GM12878 (cell line): ENCODE results near the gene TRIM7. TPM values are rescaled to one million over a fixed set of nuclear protein-coding genes. Genes with fewer than 3 reads are reported as not detected.
A peak's percentile ranks its signal among the peaks of the same experiment; 100 is the strongest.

ENCODE experiments used
- ATAC-seq: fragments of 200-7000 bp; cut with Tn5 transposase; 3 replicates; pipeline ENCODE4 v1.9.1; 2020; ENCODE audit warnings: mild to moderate bottlenecking, moderate library complexity
- BruUV-seq: library from RNA; stranded (reverse); fragments of 400-500 nt; replicated peaks from 2 replicates; lab custom pipeline; 2021; lab: Mats Ljungman, UMichigan
- CTCF ChIA-PET: fragments of 300-600 bp; sonication (Branson Sonifier 250); formaldehyde crosslinking; extraction: SDS; loops from one replicate; lab custom pipeline; 2021; ENCODE audit warnings: inconsistent platforms; lab: Yijun Ruan, JAX
- POLR2A ChIA-PET: fragments of 350-600 bp; formaldehyde crosslinking; extraction: SDS; loops from one replicate; lab custom pipeline; 2021; ENCODE audit warnings: inconsistent platforms; lab: Charles Lee
- RAD21 ChIA-PET: fragments of 300-600 bp; sonication (Branson Sonifier 250); formaldehyde crosslinking; loops from one replicate; lab custom pipeline; 2023; ENCODE audit warnings: antibody characterized with exemption; ENCODE audit not compliant: unreplicated experiment; lab: Charles Lee
- SMC1A ChIA-PET: fragments of 300-600 bp; sonication (Branson Sonifier 250); formaldehyde crosslinking; loops from one replicate; lab custom pipeline; 2023; ENCODE audit not compliant: unreplicated experiment, uncharacterized antibody; lab: Charles Lee
- DNase-seq: peaks from one replicate; pipeline ENCODE4 v3.0.0-alpha.2; 2011; ENCODE audit warnings: low read depth, low spot score
- FAIRE-seq: peaks from 3 replicates; lab custom pipeline; 2011; peaks lifted over from hg19 to GRCh38; lab: Jason Lieb, UNC
- H2AFZ ChIP-seq: 2 replicates; pipeline ENCODE4 v1.6.0; 2011; ENCODE audit warnings: low read depth, low read length, control low read depth; ENCODE audit not compliant: control insufficient read depth
- H3K27ac ChIP-seq: 2 replicates; pipeline ENCODE4 v1.5.1; 2011; ENCODE audit warnings: control low read depth; ENCODE audit not compliant: control insufficient read depth, insufficient read depth
- H3K27me3 ChIP-seq, 2 experiments: replicated peaks in 1 of 2; 2 replicates each; pipeline versions ENCODE4 v1.6.0 to v1.6.1; 2011; ENCODE audit warnings: low read length in 1 of 2; ENCODE audit not compliant: control insufficient read depth in 2 of 2, insufficient read depth in 2 of 2
- H3K36me3 ChIP-seq, 2 experiments: 2 replicates each; pipeline ENCODE4 v1.5.1; 2011; ENCODE audit warnings: low read length in 1 of 2; ENCODE audit not compliant: control insufficient read depth in 2 of 2, insufficient read depth in 2 of 2
- H3K4me1 ChIP-seq: 2 replicates; pipeline ENCODE4 v1.6.1; 2011; ENCODE audit warnings: mild to moderate bottlenecking, low read length, moderate library complexity, mixed read lengths; ENCODE audit not compliant: control insufficient read depth, insufficient read depth
- H3K4me2 ChIP-seq: 2 replicates; pipeline ENCODE4 v1.6.0; 2011; ENCODE audit warnings: control low read depth; ENCODE audit not compliant: control insufficient read depth, insufficient read depth
- H3K4me3 ChIP-seq: fragments of 200-600 bp; sonication (generic); 2 replicates; pipeline ENCODE4 v1.5.1; 2016
- H3K79me2 ChIP-seq: 2 replicates; pipeline ENCODE4 v1.6.0; 2011; ENCODE audit warnings: low read length; ENCODE audit not compliant: control insufficient read depth, insufficient read depth
- H3K9ac ChIP-seq: 2 replicates; pipeline ENCODE4 v1.8.0; 2011; ENCODE audit warnings: low read length, control low read depth, mixed read lengths; ENCODE audit not compliant: control insufficient read depth, insufficient read depth
- H3K9me3 ChIP-seq: replicated peaks from 3 replicates; pipeline ENCODE4 v1.5.1; 2011; ENCODE audit warnings: mild to moderate bottlenecking, low read length; ENCODE audit not compliant: control insufficient read depth, insufficient read depth
- H4K20me1 ChIP-seq: 2 replicates; pipeline ENCODE4 v1.6.0; 2011; ENCODE audit not compliant: control insufficient read depth, insufficient read depth
- ASH2L ChIP-seq: fragments of 300-600, 200-600 bp; sonication (generic); IDR thresholded peaks from 2 replicates; pipeline ENCODE4 v1.6.1; 2017; ENCODE audit warnings: low read depth, mild to moderate bottlenecking, borderline replicate concordance
- CBX3 ChIP-seq: fragments of 200-600 bp; sonication (generic); IDR thresholded peaks from 2 replicates; pipeline ENCODE4 v1.6.1; 2016; ENCODE audit warnings: low read depth, borderline replicate concordance
- CHD1 ChIP-seq: IDR thresholded peaks from 2 replicates; pipeline ENCODE4 v1.6.1; 2012; ENCODE audit warnings: low read depth, low read length, improper control_type of control experiment
- CREM ChIP-seq: IDR thresholded peaks from 2 replicates; pipeline ENCODE4 v1.6.1; 2014; ENCODE audit warnings: antibody characterized with exemption, low read depth
- CTCF ChIP-seq, 3 experiments: IDR thresholded peaks in 2 of 3; conservative IDR thresholded peaks in 1 of 3; 2 replicates each; pipeline ENCODE4 v1.5.1; 2011; ENCODE audit warnings: low read depth in 3 of 3, low read length in 3 of 3, mild to moderate bottlenecking in 3 of 3, control low read depth in 2 of 3, moderate library complexity in 2 of 3, inconsistent platforms in 1 of 3, mixed read lengths in 1 of 3; ENCODE audit not compliant: control insufficient read depth in 2 of 3, insufficient read depth in 1 of 3; ENCODE audit errors: extremely low read depth in 1 of 3
- EP300 ChIP-seq, 2 experiments: fragments of 150-350 bp in 1 of 2; IDR thresholded peaks; 2 replicates each; pipeline ENCODE4 v1.6.1; 2011 to 2012; ENCODE audit warnings: low read depth in 2 of 2, low read length in 2 of 2, borderline replicate concordance in 1 of 2, improper control_type of control experiment in 1 of 2, inconsistent platforms in 1 of 2; ENCODE audit not compliant: control insufficient read depth in 1 of 2
- ETV6 ChIP-seq, 2 experiments: fragments of 450-650 bp in 1 of 2; IDR thresholded peaks in 1 of 2; conservative IDR thresholded peaks in 1 of 2; 2 replicates each; pipeline ENCODE4 v1.6.1; 2014; ENCODE audit warnings: antibody characterized with exemption in 1 of 2, borderline replicate concordance in 1 of 2, low read depth in 1 of 2, mild to moderate bottlenecking in 1 of 2, moderate library complexity in 1 of 2
- FOS ChIP-seq: IDR thresholded peaks from 3 replicates; pipeline ENCODE4 v1.6.1; 2011; ENCODE audit warnings: borderline replicate concordance; ENCODE audit not compliant: insufficient read length; ENCODE audit errors: extremely low read depth
- IRF3 ChIP-seq: fragments of 450-650 bp; IDR thresholded peaks from 2 replicates; pipeline ENCODE4 v1.6.1; 2014; ENCODE audit warnings: mild to moderate bottlenecking
- JUNB ChIP-seq: IDR thresholded peaks from 2 replicates; pipeline ENCODE4 v1.6.1; 2016; ENCODE audit warnings: antibody characterized with exemption, mild to moderate bottlenecking
- JUND ChIP-seq: IDR thresholded peaks from 2 replicates; pipeline ENCODE4 v1.6.1; 2012; ENCODE audit warnings: low read depth, mild to moderate bottlenecking, low read length, improper control_type of control experiment, moderate library complexity
- KAT2A ChIP-seq: conservative IDR thresholded peaks from 2 replicates; pipeline ENCODE4 v1.6.1; 2011; ENCODE audit warnings: low read depth, low read length; ENCODE audit not compliant: control insufficient read depth
- LARP7 ChIP-seq: fragments of 450-650 bp; IDR thresholded peaks from 2 replicates; pipeline ENCODE4 v1.6.1; 2017; ENCODE audit warnings: mild to moderate bottlenecking
- SRF ChIP-seq, 2 experiments: IDR thresholded peaks; 2 replicates each; pipeline ENCODE4 v1.6.1; 2011; ENCODE audit warnings: low read depth in 2 of 2, low read length in 2 of 2, mild to moderate bottlenecking in 1 of 2, moderate library complexity in 1 of 2
- ZNF24 ChIP-seq: fragments of 450-650 bp; IDR thresholded peaks from 2 replicates; pipeline ENCODE4 v1.6.1; 2017; ENCODE audit warnings: antibody characterized with exemption, mild to moderate bottlenecking
- ZZZ3 ChIP-seq: IDR thresholded peaks from 2 replicates; pipeline ENCODE4 v1.6.1; 2011; ENCODE audit warnings: low read depth; ENCODE audit not compliant: control insufficient read depth, insufficient read length
- WGBS: methylation state at CpG from one replicate; pipeline ENCODE4 v1.1.6; 2016; ENCODE audit warnings: low lambda C conversion rate; ENCODE audit not compliant: insufficient replicate concordance, insufficient coverage; ENCODE audit errors: missing lambda C conversion rate; 5-methylcytosine and 5-hydroxymethylcytosine counted together
- in situ Hi-C: fragments of 300-500 bp; cut with MboI; formaldehyde crosslinking; loops from 9 replicates; pipeline ENCODE4 v1.14.3; 2018; ENCODE audit warnings: mixed read lengths
- intact Hi-C: fragments of 100-400 bp; cut with micrococcal nuclease; formaldehyde crosslinking; loops from one replicate; pipeline ENCODE4 v1.14.2; 2022; ENCODE audit not compliant: unreplicated experiment
- polyA plus RNA-seq, 11 experiments: library from polyadenylated mRNA; depleted of rRNA in 4 of 11; unstranded in 6 of 11; stranded (reverse) in 5 of 11; fragments of >200 nt; fragmentation: Nextera tagmentation in 4 of 11; fragmentation: Illumina TruSeq in 1 of 11; extraction: Ambion mirVana in 4 of 11; extraction: Trizol in 1 of 11; gene quantifications; 1 replicate in 1 of 11; 2 replicates in 10 of 11; pipeline versions ENCODE4 v1.2.1 to v1.2.3, GENCODE V29; 2011 to 2016; ENCODE audit warnings: inconsistent platforms in 2 of 11, missing spikeins in 2 of 11, low read depth in 1 of 11
- total RNA-seq, 4 experiments: library from RNA; depleted of rRNA in 3 of 4; stranded (reverse); fragments of >200 nt in 3 of 4; fragmentation: Illumina TruSeq in 1 of 4; extraction: Trizol in 1 of 4; gene quantifications; 2 replicates each; pipeline versions ENCODE4 v1.2.1 to v1.2.3, GENCODE V29; 2013 to 2021
- TF ChIP-seq, protein P1 (sequence below): fragments of 450-650 bp; IDR thresholded peaks from 2 replicates; pipeline ENCODE4 v1.6.1; 2016; ENCODE audit warnings: mild to moderate bottlenecking
- TF ChIP-seq, protein P2 (sequence below): IDR thresholded peaks from 2 replicates; pipeline ENCODE4 v1.6.1; 2012; ENCODE audit warnings: low read length, inconsistent platforms

TRIM7 gene
- total and polyA plus RNA-seq, 10 of the 15 experiments (the other 5 are each of a cell fraction or from before 2014, with no cell fraction given), result 0.02 to 1.6 (median 0.41) TPM

DNA sequence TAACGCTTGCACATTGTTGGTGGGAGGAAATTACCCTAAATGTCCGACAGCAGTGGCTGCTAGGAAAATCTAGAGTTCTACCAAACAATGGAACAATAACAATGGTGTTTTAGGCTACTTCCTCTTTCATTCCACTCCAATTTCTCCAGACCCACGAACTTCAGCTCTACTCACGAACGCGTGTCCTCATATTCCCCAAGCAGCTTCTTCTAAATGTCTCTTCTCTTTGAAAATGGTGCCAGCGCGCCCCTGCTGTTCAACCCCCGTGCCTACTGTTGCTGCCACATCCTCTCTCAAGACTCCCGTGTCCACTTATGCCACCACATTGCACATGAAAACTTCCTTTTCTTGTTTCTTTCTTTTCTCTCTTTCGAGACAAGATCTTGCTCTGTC lies 32.0 kb downstream of the TRIM7 start:
- ATAC-seq (peak; percentile 46), FAIRE-seq (no peak), DNase-seq (no peak)
- no peaks in the 10 kb centered on the region for H4K20me1 ChIP-seq
- H3K27me3 ChIP-seq, result no peaks in the 10 kb centered on the region
- ChIA-PET POLR2A (interaction anchor here (0.9 to 2.7 kb wide), 7 partner anchors 12 to 343 kb away, joined by 3 to 20 read pairs (median 4); no protein-coding TSS in a partner anchor), RAD21 (interaction anchor here (1.0 to 2.5 kb wide), 7 partner anchors 11 to 364 kb away, joined by 4 to 10 read pairs (median 7); no protein-coding TSS in a partner anchor), CTCF (interaction anchor here (0.9 to 2.2 kb wide), 21 partner anchors 9 to 389 kb away, joined by 3 to 21 read pairs (median 4); partner anchors contain the start of gene TRIM52), SMC1A (interaction anchor here (0.7 to 2.9 kb wide), 16 partner anchors 10 to 437 kb away, joined by 3 to 10 read pairs (median 4); no protein-coding TSS in a partner anchor)
- no peaks in the 10 kb centered on the region for H3K79me2 ChIP-seq
- H3K27ac ChIP-seq, result peak overlapping the region; percentile 53
- H3K9ac ChIP-seq, result peak overlapping the region; percentile 59
- H3K9me3 ChIP-seq, result no peaks in the 10 kb centered on the region
- in situ Hi-C loops, result no loop called here
- H3K36me3 ChIP-seq, result no peaks in the 10 kb centered on the region
- under 1% methylated on average over 11 of the region's 11 CpGs for WGBS
- peak overlapping the region; percentile 94 for H3K4me2 ChIP-seq
- peak overlapping the region; percentile 66 for H3K4me3 ChIP-seq
- peak overlapping the region; percentile 82 for H2AFZ ChIP-seq
- peaks cover 25% of the 10 kb centered on the region for H3K4me1 ChIP-seq
- BruUV-seq, result no TSS peak
- intact Hi-C loops, result loop anchor here (1.0 to 5.0 kb wide), 2 partner anchors 14 to 366 kb away; no protein-coding TSS in a partner anchor
- TF ChIP-seq ETV6 (conservative IDR thresholded peaks at IDR 0.05 in 1 of 2, IDR thresholded peaks at IDR 0.05 in 1 of 2; ENCODE audit: borderline replicate concordance in 1 of 2, low read depth in 1 of 2), result no peak; a peak in 1 of 4 replicates
- 0 out of 2 replicates have a peak, but pooled peaks have one; percentile 3 for TF ChIP-seq LARP7
- no peak for TF ChIP-seq KAT2A
- TF ChIP-seq CBX3, result no peak
- TF ChIP-seq ZZZ3, result no peak
- no peak for TF ChIP-seq IRF3
- TF ChIP-seq ASH2L, result no peak
- TF ChIP-seq FOS, result no peak
- TF ChIP-seq, protein P1, sequence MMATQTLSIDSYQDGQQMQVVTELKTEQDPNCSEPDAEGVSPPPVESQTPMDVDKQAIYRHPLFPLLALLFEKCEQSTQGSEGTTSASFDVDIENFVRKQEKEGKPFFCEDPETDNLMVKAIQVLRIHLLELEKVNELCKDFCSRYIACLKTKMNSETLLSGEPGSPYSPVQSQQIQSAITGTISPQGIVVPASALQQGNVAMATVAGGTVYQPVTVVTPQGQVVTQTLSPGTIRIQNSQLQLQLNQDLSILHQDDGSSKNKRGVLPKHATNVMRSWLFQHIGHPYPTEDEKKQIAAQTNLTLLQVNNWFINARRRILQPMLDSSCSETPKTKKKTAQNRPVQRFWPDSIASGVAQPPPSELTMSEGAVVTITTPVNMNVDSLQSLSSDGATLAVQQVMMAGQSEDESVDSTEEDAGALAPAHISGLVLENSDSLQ, result no peak
- TF ChIP-seq SRF (IDR thresholded peaks at IDR 0.05; ENCODE audit: low read depth in 2 of 2, low read length in 2 of 2), result no peak
- no peak for TF ChIP-seq CHD1
- peak; percentile 24 to 28 (median 27); a peak in 4 of 6 replicates for TF ChIP-seq CTCF (IDR thresholded peaks at IDR 0.05 in 2 of 3, conservative IDR thresholded peaks at IDR 0.05 in 1 of 3; ENCODE audit: control insufficient read depth in 2 of 3, extremely low read depth in 1 of 3, insufficient read depth in 1 of 3, low read depth in 3 of 3, low read length in 3 of 3)
- TF ChIP-seq CREM, result no peak
- no peak for TF ChIP-seq JUNB
- 0 out of 2 replicates have a peak, but pooled peaks have one; percentile 14 for TF ChIP-seq ZNF24
- TF ChIP-seq, protein P2, sequence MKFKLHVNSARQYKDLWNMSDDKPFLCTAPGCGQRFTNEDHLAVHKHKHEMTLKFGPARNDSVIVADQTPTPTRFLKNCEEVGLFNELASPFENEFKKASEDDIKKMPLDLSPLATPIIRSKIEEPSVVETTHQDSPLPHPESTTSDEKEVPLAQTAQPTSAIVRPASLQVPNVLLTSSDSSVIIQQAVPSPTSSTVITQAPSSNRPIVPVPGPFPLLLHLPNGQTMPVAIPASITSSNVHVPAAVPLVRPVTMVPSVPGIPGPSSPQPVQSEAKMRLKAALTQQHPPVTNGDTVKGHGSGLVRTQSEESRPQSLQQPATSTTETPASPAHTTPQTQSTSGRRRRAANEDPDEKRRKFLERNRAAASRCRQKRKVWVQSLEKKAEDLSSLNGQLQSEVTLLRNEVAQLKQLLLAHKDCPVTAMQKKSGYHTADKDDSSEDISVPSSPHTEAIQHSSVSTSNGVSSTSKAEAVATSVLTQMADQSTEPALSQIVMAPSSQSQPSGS, result no peak
- TF ChIP-seq JUND, result no peak
- TF ChIP-seq EP300 (IDR thresholded peaks at IDR 0.05; ENCODE audit: borderline replicate concordance in 1 of 2, control insufficient read depth in 1 of 2, low read depth in 2 of 2, low read length in 2 of 2), result 0 out of 4 replicates have a peak, but pooled peaks of 1 of the 2 experiments have one; percentile 28
